22Rv1 (cell line): ENCODE data around the gene PLCD3.

Experiments used
- CTCF ChIP-seq: fragments of 450-650 bp; IDR thresholded peaks from 2 replicates; pipeline ENCODE4 v1.5.1; 2017; ENCODE audit warnings: mild to moderate bottlenecking
- ZFX ChIP-seq: fragments of 450-650 bp; IDR thresholded peaks from 2 replicates; pipeline ENCODE4 v1.6.1; 2017; ENCODE audit warnings: antibody characterized with exemption, borderline replicate concordance

- TF ChIP-seq CTCF (no peak), ZFX (no peak)
These were observed 30.2 kb downstream of the PLCD3 start for GRCh38 chr17:45101883-45102811.
